Loucy (cell line): ENCODE measurements around the gene PHKB.

Experiments used
- H2AFZ ChIP-seq: fragments of 200-600 bp; sonication (generic); 2 replicates; pipeline ENCODE4 v1.6.0; 2016; ENCODE audit warnings: antibody characterized with exemption, mild to moderate bottlenecking, low read length, moderate library complexity
- H3F3A ChIP-seq: fragments of 200-600 bp; 2 replicates; pipeline ENCODE4 v1.6.0; 2016; ENCODE audit warnings: antibody characterized with exemption, low read depth, mild to moderate bottlenecking
- H3K27me3 ChIP-seq: fragments of 200-600 bp; sonication (generic); 2 replicates; pipeline ENCODE4 v1.6.1; 2014; ENCODE audit warnings: low read length, mild to moderate bottlenecking; ENCODE audit not compliant: insufficient read depth, poor library complexity, severe bottlenecking
- H3K36me3 ChIP-seq: fragments of 200-600 bp; sonication (generic); 2 replicates; pipeline ENCODE4 v1.6.1; 2016; ENCODE audit warnings: low read length; ENCODE audit not compliant: insufficient read depth
- H3K4me1 ChIP-seq: fragments of 200-600 bp; sonication (generic); 2 replicates; pipeline ENCODE4 v1.5.1; 2014; ENCODE audit warnings: low read length, mild to moderate bottlenecking; ENCODE audit not compliant: insufficient read depth, poor library complexity, severe bottlenecking
- H3K4me2 ChIP-seq: fragments of 200-600 bp; sonication (generic); 2 replicates; pipeline ENCODE4 v1.6.0; 2014; ENCODE audit warnings: antibody characterized with exemption, low read length, low read depth, mild to moderate bottlenecking; ENCODE audit not compliant: poor library complexity, severe bottlenecking
- H3K4me3 ChIP-seq: fragments of 200-600 bp; sonication (generic); 2 replicates; pipeline ENCODE4 v1.5.1; 2014; ENCODE audit warnings: low read length, mild to moderate bottlenecking, mixed read lengths; ENCODE audit not compliant: poor library complexity, severe bottlenecking
- H3K79me2 ChIP-seq: fragments of 200-600 bp; sonication (generic); 2 replicates; pipeline ENCODE4 v1.6.1; 2014; ENCODE audit warnings: low read length; ENCODE audit not compliant: insufficient read depth
- H3K9ac ChIP-seq: fragments of 200-600 bp; sonication (generic); 2 replicates; pipeline ENCODE4 v1.6.0; 2014; ENCODE audit warnings: mild to moderate bottlenecking, low read depth, low read length, moderate library complexity; ENCODE audit not compliant: poor library complexity, severe bottlenecking
- H3K9me2 ChIP-seq: fragments of 200-600 bp; sonication (generic); replicated peaks from 2 replicates; pipeline ENCODE4 v1.6.1; 2016; ENCODE audit warnings: low read depth, low read length, mixed read lengths
- H3K9me3 ChIP-seq: fragments of 200-600 bp; sonication (generic); 2 replicates; pipeline ENCODE4 v1.6.1; 2014; ENCODE audit warnings: mild to moderate bottlenecking, antibody characterized with exemption, low read length, low read depth; ENCODE audit not compliant: insufficient read depth
- H4K20me1 ChIP-seq: fragments of 200-600 bp; sonication (generic); 2 replicates; pipeline ENCODE4 v1.6.0; 2014; ENCODE audit warnings: antibody characterized with exemption, low read length, mild to moderate bottlenecking; ENCODE audit not compliant: insufficient read depth, poor library complexity, severe bottlenecking
- EZH2phosphoT487 ChIP-seq: fragments of 200-600 bp; IDR thresholded peaks from 2 replicates; pipeline ENCODE4 v1.6.1; 2018; ENCODE audit warnings: antibody characterized with exemption, mild to moderate bottlenecking, moderate library complexity, borderline replicate concordance
- TF ChIP-seq, protein P1 (sequence below): fragments of 200-600 bp; sonication (generic); conservative IDR thresholded peaks from 2 replicates; pipeline ENCODE4 v1.5.1; 2014; ENCODE audit warnings: mild to moderate bottlenecking, antibody characterized with exemption, low read length

The PHKB gene

GRCh38 chr16:47519037-47519436 is 57.9 kb downstream of the PHKB start:
- Histone ChIP-seq H3K4me3 (no peak overlapping the region), H3K36me3 (peaks cover 23% of the 10 kb centered on the region), H3K4me1 (peaks cover 8% of the 10 kb centered on the region), H2AFZ (no peak overlapping the region), H3F3A (no peaks in the 10 kb centered on the region), H3K9me3 (no peaks in the 10 kb centered on the region), H4K20me1 (no peaks in the 10 kb centered on the region), H3K9ac (no peak overlapping the region), H3K27me3 (no peaks in the 10 kb centered on the region), H3K9me2 (no peaks in the 10 kb centered on the region), H3K4me2 (no peak overlapping the region), H3K79me2 (no peaks in the 10 kb centered on the region)
- TF ChIP-seq, protein P1, sequence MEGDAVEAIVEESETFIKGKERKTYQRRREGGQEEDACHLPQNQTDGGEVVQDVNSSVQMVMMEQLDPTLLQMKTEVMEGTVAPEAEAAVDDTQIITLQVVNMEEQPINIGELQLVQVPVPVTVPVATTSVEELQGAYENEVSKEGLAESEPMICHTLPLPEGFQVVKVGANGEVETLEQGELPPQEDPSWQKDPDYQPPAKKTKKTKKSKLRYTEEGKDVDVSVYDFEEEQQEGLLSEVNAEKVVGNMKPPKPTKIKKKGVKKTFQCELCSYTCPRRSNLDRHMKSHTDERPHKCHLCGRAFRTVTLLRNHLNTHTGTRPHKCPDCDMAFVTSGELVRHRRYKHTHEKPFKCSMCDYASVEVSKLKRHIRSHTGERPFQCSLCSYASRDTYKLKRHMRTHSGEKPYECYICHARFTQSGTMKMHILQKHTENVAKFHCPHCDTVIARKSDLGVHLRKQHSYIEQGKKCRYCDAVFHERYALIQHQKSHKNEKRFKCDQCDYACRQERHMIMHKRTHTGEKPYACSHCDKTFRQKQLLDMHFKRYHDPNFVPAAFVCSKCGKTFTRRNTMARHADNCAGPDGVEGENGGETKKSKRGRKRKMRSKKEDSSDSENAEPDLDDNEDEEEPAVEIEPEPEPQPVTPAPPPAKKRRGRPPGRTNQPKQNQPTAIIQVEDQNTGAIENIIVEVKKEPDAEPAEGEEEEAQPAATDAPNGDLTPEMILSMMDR = no peak
- no peak for TF ChIP-seq EZH2phosphoT487

DNA sequence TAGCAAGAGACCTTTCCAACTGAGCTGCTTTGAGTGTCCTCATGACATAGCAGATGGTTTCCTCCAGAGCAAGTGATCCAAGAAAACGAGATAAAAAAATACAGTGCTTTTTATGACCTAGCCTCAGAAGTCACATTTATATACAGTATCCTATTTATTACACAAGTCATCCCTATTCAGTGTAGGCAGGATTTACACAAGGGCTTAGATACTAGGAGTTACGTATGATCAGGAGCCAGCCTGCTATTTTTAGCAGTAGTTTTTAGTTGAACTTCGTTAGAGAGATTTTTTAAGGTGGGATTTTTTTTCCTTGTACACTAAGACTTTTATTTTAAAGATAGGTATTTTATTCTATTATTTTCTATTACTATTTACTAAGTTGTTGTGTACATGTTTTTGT is 58.4 kb downstream of the PHKB start:
- H3K4me1 ChIP-seq = peaks cover 8% of the 10 kb centered on the region
- H3K79me2 ChIP-seq = no peaks in the 10 kb centered on the region
- H4K20me1 ChIP-seq = no peaks in the 10 kb centered on the region
- H3K27me3 ChIP-seq = no peaks in the 10 kb centered on the region
- H3K36me3 ChIP-seq = peaks cover 18% of the 10 kb centered on the region
- H3K9ac ChIP-seq = no peak overlapping the region
- no peaks in the 10 kb centered on the region for H3K9me3 ChIP-seq
- TF ChIP-seq, protein P1 = no peak
- no peak for TF ChIP-seq EZH2phosphoT487
- H3K4me3 ChIP-seq = no peak overlapping the region
- H2AFZ ChIP-seq = no peak overlapping the region
- H3K9me2 ChIP-seq = no peaks in the 10 kb centered on the region
- no peak overlapping the region for H3K4me2 ChIP-seq
- H3F3A ChIP-seq = no peaks in the 10 kb centered on the region

GRCh38 chr16:47519996-47520679 is 59.0 kb downstream of the PHKB start:
- Histone ChIP-seq H3K4me1 (peaks cover 8% of the 10 kb centered on the region), H3F3A (no peaks in the 10 kb centered on the region), H3K36me3 (peaks cover 14% of the 10 kb centered on the region), H3K79me2 (no peaks in the 10 kb centered on the region), H3K4me3 (no peak overlapping the region), H3K27me3 (no peaks in the 10 kb centered on the region), H3K9me2 (no peaks in the 10 kb centered on the region), H3K9ac (no peak overlapping the region), H4K20me1 (no peaks in the 10 kb centered on the region), H3K9me3 (no peaks in the 10 kb centered on the region), H2AFZ (no peak overlapping the region), H3K4me2 (no peak overlapping the region)
- TF ChIP-seq EZH2phosphoT487 = no peak
- TF ChIP-seq, protein P1 = no peak
